Endothelial cell of umbilical vein (primary cell): ENCODE results near the gene PCDHA13.

Experiments
- CTCF ChIP-seq, 2 donors: IDR thresholded peaks; 1 replicate in 1 of 2; 2 replicates in 1 of 2; pipeline ENCODE4 v1.5.1; 2011; ENCODE audit warnings: low read length in 2 of 2, mild to moderate bottlenecking in 2 of 2, moderate library complexity in 2 of 2, control low read depth in 1 of 2, inconsistent platforms in 1 of 2, low read depth in 1 of 2; ENCODE audit not compliant: insufficient read depth in 1 of 2; ENCODE audit errors: extremely low read depth in 1 of 2
- TF ChIP-seq, protein P1 (sequence below): IDR thresholded peaks from 2 replicates; pipeline ENCODE4 v1.6.1; 2011; ENCODE audit not compliant: insufficient read depth, insufficient read length

- TF ChIP-seq, protein P1, sequence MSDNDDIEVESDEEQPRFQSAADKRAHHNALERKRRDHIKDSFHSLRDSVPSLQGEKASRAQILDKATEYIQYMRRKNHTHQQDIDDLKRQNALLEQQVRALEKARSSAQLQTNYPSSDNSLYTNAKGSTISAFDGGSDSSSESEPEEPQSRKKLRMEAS: no peak
- no peak for TF ChIP-seq CTCF (IDR thresholded peaks at IDR 0.05; ENCODE audit: extremely low read depth in 1 of 2, insufficient read depth in 1 of 2, low read depth in 1 of 2, low read length in 2 of 2)
Observed at GRCh38 chr5:140869555-140869886, 12.4 kb upstream of the PCDHA13 start.
